D721Med (cell line): Measurements from ENCODE around the gene SCN3B.

Experiments
- DNase-seq: peaks from one replicate; pipeline ENCODE4 v3.0.0; 2011; ENCODE audit warnings: low spot score; ENCODE audit not compliant: insufficient read length
- FAIRE-seq: peaks from 2 replicates; lab custom pipeline; 2011; peaks lifted over from hg19 to GRCh38; lab: Jason Lieb, UNC
- CTCF ChIP-seq: IDR thresholded peaks from 2 replicates; pipeline ENCODE4 v1.5.1; 2012; ENCODE audit warnings: mild to moderate bottlenecking, control low read depth; ENCODE audit not compliant: insufficient read depth; ENCODE audit errors: missing control alignments

The SCN3B gene

GRCh38 chr11:123659311-123659710, 4.9 kb upstream of the SCN3B start:
- no peak for DNase-seq
- FAIRE-seq, result no peak
- TF ChIP-seq CTCF, result no peak

GRCh38 chr11:123653827-123654565, 428 bp downstream of the SCN3B start:
- FAIRE-seq, result no peak
- TF ChIP-seq CTCF, result peak; percentile 42
- DNase-seq, result peak; percentile 33

- no peak for TF ChIP-seq CTCF
- FAIRE-seq (no peak), DNase-seq (no peak)
These were observed 969 bp downstream of the SCN3B start for GRCh38 chr11:123653483-123653826.

GRCh38 chr11:123652599-123652998, 1.8 kb downstream of the SCN3B start:
- no peak for TF ChIP-seq CTCF
- DNase-seq (no peak), FAIRE-seq (no peak)

- no peak for TF ChIP-seq CTCF
- FAIRE-seq, result no peak
- DNase-seq, result no peak
These were observed 3.5 kb downstream of the SCN3B start for GRCh38 chr11:123650901-123651300.

- no peak for DNase-seq
- FAIRE-seq, result no peak
- no peak for TF ChIP-seq CTCF
These were observed 9.0 kb downstream of the SCN3B start for GRCh38 chr11:123645286-123645975.

GRCh38 chr11:123642435-123642834, 12.0 kb downstream of the SCN3B start:
- no peak for TF ChIP-seq CTCF
- DNase-seq, result no peak
- FAIRE-seq, result no peak
